BLaER1 treated with 17β-estradiol and CSF1 and Interleukin-3, amounts not matched to agents 10 nM and 100 nM (cell line): ENCODE results near the gene SCAMP2.

Source experiments
- H3K27ac ChIP-seq, 11 experiments: shearing (Covaris generic); formaldehyde crosslinking; 2 replicates each; pipeline ENCODE4 v1.8.1; 2022
- H3K27me3 ChIP-seq, 11 experiments: shearing (Covaris generic); formaldehyde crosslinking; 2 replicates each; pipeline ENCODE4 v1.8.1; 2022
- H3K36me3 ChIP-seq, 11 experiments: shearing (Covaris generic); formaldehyde crosslinking; 2 replicates each; pipeline ENCODE4 v1.8.1; 2022
- H3K4me1 ChIP-seq, 10 experiments: shearing (Covaris generic); formaldehyde crosslinking; 2 replicates each; pipeline ENCODE4 v1.8.1; 2022
- H3K4me2 ChIP-seq, 11 experiments: shearing (Covaris generic); formaldehyde crosslinking; 2 replicates each; pipeline ENCODE4 v1.8.1; 2022
- H3K4me3 ChIP-seq, 10 experiments: shearing (Covaris generic); formaldehyde crosslinking; 2 replicates each; pipeline ENCODE4 v1.8.1; 2022
- H3K9ac ChIP-seq, 11 experiments: shearing (Covaris generic); formaldehyde crosslinking; 2 replicates each; pipeline ENCODE4 v1.8.1; 2022
- H3K9me3 ChIP-seq, 11 experiments: shearing (Covaris generic); formaldehyde crosslinking; replicated peaks in 1 of 11; 2 replicates each; pipeline ENCODE4 v1.8.1; 2022
- H4K20me1 ChIP-seq, 11 experiments: shearing (Covaris generic); formaldehyde crosslinking; 2 replicates each; pipeline ENCODE4 v1.8.1; 2022
- Cebpa-rat ChIP-seq, 11 experiments: shearing (Covaris generic); IDR thresholded peaks; 2 replicates each; pipeline ENCODE4 v1.8.1; 2022

Gene SCAMP2

GRCh38 chr15:74842581-74843444 is 30.4 kb downstream of the SCAMP2 start, which contains the start of gene ULK3:
TSS of gene ULK3 (minus strand) at chr15:74843156. CDS start at chr15:74843105, 51 bp downstream.
- peaks cover 22 to 68% (median 39%) of the 10 kb centered on the region in 11 experiments for H3K36me3 ChIP-seq
- no peaks in the 10 kb centered on the region for H3K9me3 ChIP-seq
- H3K9ac ChIP-seq, result peak within 1 kb of the TSS; percentile 81 to 93 (median 89)
- peak within 1 kb of the TSS; percentile 83 to 99 (median 91) for H3K27ac ChIP-seq
- H3K27me3 ChIP-seq, result no peaks in the 10 kb centered on the region
- TF ChIP-seq Cebpa-rat (IDR thresholded peaks at IDR 0.05), result no peak
- peak within 1 kb of the TSS; percentile 85 to 99 (median 94) for H3K4me2 ChIP-seq
- H3K4me3 ChIP-seq, result peak within 1 kb of the TSS; percentile 76 to 94 (median 82)
- peaks cover 0 to 45% (median 13%) of the 10 kb centered on the region in 11 experiments; a peak in 12 of 22 replicates for H4K20me1 ChIP-seq
- peaks cover 82 to 93% (median 88%) of the 10 kb centered on the region in 10 experiments for H3K4me1 ChIP-seq

- Histone ChIP-seq H3K27me3 (no peaks in the 10 kb centered on the region), H3K9ac (peak overlapping the region; percentile 81 to 93 (median 89)), H3K27ac (peak overlapping the region in 7 of 11 experiments; percentile 89 to 99 (median 94); a peak in 7 of 22 replicates), H3K36me3 (peaks cover 17 to 68% (median 38%) of the 10 kb centered on the region in 11 experiments; a peak in 20 of 22 replicates), H3K9me3 (no peaks in the 10 kb centered on the region), H3K4me1 (peaks cover 74 to 86% (median 83%) of the 10 kb centered on the region in 10 experiments), H3K4me2 (peak overlapping the region; percentile 85 to 99 (median 94)), H4K20me1 (peaks cover 0 to 52% (median 13%) of the 10 kb centered on the region in 11 experiments; a peak in 12 of 22 replicates), H3K4me3 (peak overlapping the region; percentile 76 to 94 (median 82))
- TF ChIP-seq Cebpa-rat (IDR thresholded peaks at IDR 0.05), result no peak
Measured at GRCh38 chr15:74841891-74842373, 31.2 kb downstream of the SCAMP2 start.

- Histone ChIP-seq H3K4me1 (peaks cover 66 to 80% (median 77%) of the 10 kb centered on the region in 10 experiments), H3K27ac (peak overlapping the region in 2 of 11 experiments; percentile 24 to 53; a peak in 4 of 22 replicates), H3K9me3 (no peaks in the 10 kb centered on the region), H3K4me3 (peak overlapping the region in 4 of 10 experiments; percentile 79 to 94 (median 82); a peak in 5 of 20 replicates), H3K4me2 (peak overlapping the region; percentile 85 to 99 (median 94)), H3K36me3 (peaks cover 21 to 68% (median 38%) of the 10 kb centered on the region in 11 experiments), H4K20me1 (peaks cover 0 to 60% (median 13%) of the 10 kb centered on the region in 11 experiments; a peak in 12 of 22 replicates), H3K9ac (peak overlapping the region in 10 of 11 experiments; percentile 84 to 93 (median 90); a peak in 16 of 22 replicates), H3K27me3 (no peaks in the 10 kb centered on the region)
- TF ChIP-seq Cebpa-rat (IDR thresholded peaks at IDR 0.05), result no peak
Measured at GRCh38 chr15:74840851-74841775, 32.1 kb downstream of the SCAMP2 start.

GRCh38 chr15:74839526-74840395 is 33.4 kb downstream of the SCAMP2 start:
- Histone ChIP-seq H3K9me3 (no peaks in the 10 kb centered on the region), H3K27ac (peak overlapping the region in 1 of 11 experiments; percentile 24; a peak in 3 of 22 replicates), H3K4me2 (peak overlapping the region; percentile 85 to 99 (median 94)), H3K9ac (peak overlapping the region; percentile 9 to 93 (median 88); a peak in 16 of 22 replicates), H3K36me3 (peaks cover 19 to 61% (median 37%) of the 10 kb centered on the region in 11 experiments), H3K4me3 (no peak overlapping the region), H3K27me3 (no peaks in the 10 kb centered on the region), H4K20me1 (peaks cover 0 to 66% (median 13%) of the 10 kb centered on the region in 11 experiments; a peak in 12 of 22 replicates), H3K4me1 (peaks cover 53 to 76% (median 71%) of the 10 kb centered on the region in 10 experiments)
- no peak for TF ChIP-seq Cebpa-rat (IDR thresholded peaks at IDR 0.05)

DNA sequence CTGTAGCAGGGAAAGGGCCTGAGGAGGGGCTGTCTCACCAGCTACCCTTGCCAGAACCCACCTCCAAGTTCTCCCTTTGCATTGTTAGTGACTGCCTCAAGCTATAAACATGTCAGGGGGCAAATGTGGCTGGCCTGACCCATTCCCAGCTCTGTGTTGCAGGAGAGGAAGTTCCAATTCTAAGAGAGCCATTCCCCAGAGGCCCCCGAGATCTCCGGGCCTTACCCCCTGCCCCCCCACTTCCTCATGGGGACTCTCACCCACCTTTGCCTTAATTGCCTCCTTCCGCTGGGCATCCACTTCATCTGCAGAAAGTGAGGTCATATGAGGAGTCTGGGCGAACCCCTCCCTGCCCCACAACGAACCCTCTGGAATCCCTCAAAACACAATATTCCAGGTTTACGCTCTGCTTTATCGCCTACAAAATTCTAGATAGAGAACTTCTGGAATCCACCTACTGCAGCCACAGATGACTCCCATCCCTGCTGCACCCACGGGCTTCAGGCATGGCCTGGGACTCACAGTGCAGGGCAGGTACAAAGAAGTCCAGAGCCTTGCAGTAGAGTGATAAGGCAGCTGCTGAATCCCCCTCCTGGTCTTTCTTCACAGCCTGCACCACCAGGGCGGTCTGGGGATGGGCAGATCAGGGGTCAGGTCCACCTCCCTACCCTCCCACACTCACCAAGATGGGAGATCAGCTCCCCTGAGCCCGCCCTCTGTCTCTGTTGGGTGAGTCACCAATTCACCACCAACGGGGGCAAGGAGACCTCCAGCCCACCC is 34.2 kb downstream of the SCAMP2 start:
- Histone ChIP-seq H3K4me2 (peak overlapping the region; percentile 59 to 99 (median 92)), H3K27ac (peak overlapping the region in 5 of 11 experiments; percentile 22 to 43 (median 29); a peak in 4 of 22 replicates), H3K9ac (peak overlapping the region; percentile 1 to 92 (median 48); a peak in 12 of 22 replicates), H3K9me3 (no peaks in the 10 kb centered on the region), H3K4me3 (no peak overlapping the region), H3K4me1 (peaks cover 50 to 76% (median 71%) of the 10 kb centered on the region in 10 experiments), H3K36me3 (peaks cover 17 to 56% (median 36%) of the 10 kb centered on the region in 11 experiments), H3K27me3 (no peaks in the 10 kb centered on the region), H4K20me1 (peaks cover 0 to 66% (median 19%) of the 10 kb centered on the region in 11 experiments; a peak in 13 of 22 replicates)
- no peak for TF ChIP-seq Cebpa-rat (IDR thresholded peaks at IDR 0.05)

GRCh38 chr15:74838137-74838516 is 35.0 kb downstream of the SCAMP2 start:
- Histone ChIP-seq H3K27ac (peak overlapping the region in 4 of 11 experiments; percentile 22 to 43 (median 26); a peak in 2 of 22 replicates), H3K9me3 (no peaks in the 10 kb centered on the region), H4K20me1 (peaks cover 0 to 66% (median 20%) of the 10 kb centered on the region in 11 experiments; a peak in 13 of 22 replicates), H3K4me2 (peak overlapping the region in 9 of 11 experiments; percentile 59 to 99 (median 92); a peak in 15 of 22 replicates), H3K27me3 (no peaks in the 10 kb centered on the region), H3K9ac (peak overlapping the region in 8 of 11 experiments; percentile 1 to 54 (median 40); a peak in 8 of 22 replicates), H3K4me3 (no peak overlapping the region), H3K4me1 (peaks cover 51 to 77% (median 72%) of the 10 kb centered on the region in 10 experiments), H3K36me3 (peaks cover 17 to 56% (median 36%) of the 10 kb centered on the region in 11 experiments)
- TF ChIP-seq Cebpa-rat (IDR thresholded peaks at IDR 0.05), result no peak
